MM.1S (cell line): ENCODE results near the gene APOBEC3G.

ENCODE experiments used
- CTCF ChIP-seq: fragments of 300-600 bp; sonication (generic); IDR thresholded peaks from 2 replicates; pipeline ENCODE4 v1.5.1; 2016; ENCODE audit warnings: antibody characterized with exemption, low read length, mixed read lengths
- EZH2 ChIP-seq: fragments of 300-600 bp; sonication (generic); optimal IDR thresholded peaks from 2 replicates; pipeline ENCODE3; 2017; ENCODE audit warnings: low read depth, mild to moderate bottlenecking, antibody characterized with exemption, low read length, mixed read lengths

GRCh38 chr22:39097098-39098020, 20.3 kb downstream of the APOBEC3G start, which contains the start of gene APOBEC3H:
- TF ChIP-seq CTCF (no peak), EZH2 (no peak)
